Prostate gland (tissue), 2 donors: ENCODE results near the gene SLC38A3.

Experiments used
- POLR2A ChIP-seq: fragments of 450-650 bp; IDR thresholded peaks from one replicate; pipeline ENCODE4 v1.6.1; 2016; ENCODE audit warnings: antibody characterized with exemption, mild to moderate bottlenecking
- TF ChIP-seq, protein P1 (sequence below), 4 experiments: fragments of 200-600 bp in 2 of 4; fragments of 450-650 bp in 2 of 4; sonication (generic) in 2 of 4; IDR thresholded peaks; 1 replicate in 3 of 4; 2 replicates in 1 of 4; pipeline ENCODE4 v1.5.1; 2016 to 2019; ENCODE audit warnings: antibody characterized with exemption in 4 of 4, mild to moderate bottlenecking in 2 of 4, moderate library complexity in 2 of 4

DNA sequence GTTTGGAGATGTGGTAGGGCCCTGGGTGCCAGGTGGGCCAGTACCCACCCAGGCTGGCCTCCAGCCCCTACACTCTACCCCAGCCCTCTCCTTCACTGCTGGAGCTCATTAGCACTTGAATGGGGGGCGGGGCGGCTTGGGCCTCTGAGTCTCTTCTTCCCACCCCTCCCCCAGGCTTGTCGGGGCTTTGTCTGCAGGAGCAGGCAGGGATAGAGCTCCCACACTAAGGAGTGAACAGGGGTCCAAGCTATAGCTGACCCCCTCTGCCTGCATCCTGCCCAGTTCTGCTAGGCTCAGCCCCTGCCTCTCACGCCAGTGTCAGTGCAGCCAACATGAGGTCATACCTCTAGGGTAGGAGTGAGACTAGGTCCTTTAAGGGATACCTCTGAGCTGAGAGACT, 36.1 kb downstream of the SLC38A3 start:
- TF ChIP-seq POLR2A = no peak
- TF ChIP-seq, protein P1, sequence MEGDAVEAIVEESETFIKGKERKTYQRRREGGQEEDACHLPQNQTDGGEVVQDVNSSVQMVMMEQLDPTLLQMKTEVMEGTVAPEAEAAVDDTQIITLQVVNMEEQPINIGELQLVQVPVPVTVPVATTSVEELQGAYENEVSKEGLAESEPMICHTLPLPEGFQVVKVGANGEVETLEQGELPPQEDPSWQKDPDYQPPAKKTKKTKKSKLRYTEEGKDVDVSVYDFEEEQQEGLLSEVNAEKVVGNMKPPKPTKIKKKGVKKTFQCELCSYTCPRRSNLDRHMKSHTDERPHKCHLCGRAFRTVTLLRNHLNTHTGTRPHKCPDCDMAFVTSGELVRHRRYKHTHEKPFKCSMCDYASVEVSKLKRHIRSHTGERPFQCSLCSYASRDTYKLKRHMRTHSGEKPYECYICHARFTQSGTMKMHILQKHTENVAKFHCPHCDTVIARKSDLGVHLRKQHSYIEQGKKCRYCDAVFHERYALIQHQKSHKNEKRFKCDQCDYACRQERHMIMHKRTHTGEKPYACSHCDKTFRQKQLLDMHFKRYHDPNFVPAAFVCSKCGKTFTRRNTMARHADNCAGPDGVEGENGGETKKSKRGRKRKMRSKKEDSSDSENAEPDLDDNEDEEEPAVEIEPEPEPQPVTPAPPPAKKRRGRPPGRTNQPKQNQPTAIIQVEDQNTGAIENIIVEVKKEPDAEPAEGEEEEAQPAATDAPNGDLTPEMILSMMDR (IDR thresholded peaks at IDR 0.05) = no peak
